Fibroblast of lung (primary cell): ENCODE measurements around the gene VGLL4.
A peak's percentile ranks its signal among the peaks of the same experiment; 100 is the strongest.

Experiments
- EZH2 ChIP-seq: IDR thresholded peaks from 2 replicates; pipeline ENCODE4 v1.5.1; 2012; ENCODE audit warnings: low read length, control low read depth, mild to moderate bottlenecking; ENCODE audit errors: missing control alignments
- TF ChIP-seq, protein P1 (sequence below), 2 donors: IDR thresholded peaks in 1 of 2; conservative IDR thresholded peaks in 1 of 2; 1 replicate in 1 of 2; 2 replicates in 1 of 2; pipeline ENCODE4 v1.5.1; 2011 to 2012; ENCODE audit warnings: low read length in 2 of 2, control low read depth in 1 of 2, inconsistent platforms in 1 of 2, low read depth in 1 of 2, mild to moderate bottlenecking in 1 of 2

DNA sequence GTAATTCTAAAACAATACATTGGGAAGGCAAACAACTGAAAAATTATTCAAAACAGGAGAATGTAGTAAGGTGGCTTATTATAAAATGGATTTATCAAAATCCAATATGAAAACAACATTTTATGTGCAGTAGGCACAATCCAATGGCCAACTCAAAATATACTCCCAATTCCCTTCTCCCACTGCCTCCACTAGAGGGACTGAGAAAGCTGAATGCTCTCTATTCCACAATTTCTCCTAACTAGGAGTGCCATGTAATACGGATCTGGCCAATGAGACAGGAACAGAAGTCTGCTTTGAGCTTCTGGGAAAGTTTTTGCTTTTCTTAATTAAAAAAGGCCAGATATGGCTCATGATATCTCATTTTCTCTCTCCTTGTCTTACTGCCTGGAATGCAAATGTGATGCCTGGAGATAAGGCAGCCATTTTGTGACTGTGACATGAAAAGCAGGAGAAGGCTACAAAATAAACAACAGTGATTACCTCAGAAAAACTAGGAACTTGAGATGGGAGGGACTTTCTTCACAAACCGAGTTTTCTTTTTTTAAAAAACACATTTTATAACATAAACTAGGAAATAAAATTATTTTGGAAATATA, 18.8 kb upstream of the VGLL4 start:
- TF ChIP-seq, protein P1, sequence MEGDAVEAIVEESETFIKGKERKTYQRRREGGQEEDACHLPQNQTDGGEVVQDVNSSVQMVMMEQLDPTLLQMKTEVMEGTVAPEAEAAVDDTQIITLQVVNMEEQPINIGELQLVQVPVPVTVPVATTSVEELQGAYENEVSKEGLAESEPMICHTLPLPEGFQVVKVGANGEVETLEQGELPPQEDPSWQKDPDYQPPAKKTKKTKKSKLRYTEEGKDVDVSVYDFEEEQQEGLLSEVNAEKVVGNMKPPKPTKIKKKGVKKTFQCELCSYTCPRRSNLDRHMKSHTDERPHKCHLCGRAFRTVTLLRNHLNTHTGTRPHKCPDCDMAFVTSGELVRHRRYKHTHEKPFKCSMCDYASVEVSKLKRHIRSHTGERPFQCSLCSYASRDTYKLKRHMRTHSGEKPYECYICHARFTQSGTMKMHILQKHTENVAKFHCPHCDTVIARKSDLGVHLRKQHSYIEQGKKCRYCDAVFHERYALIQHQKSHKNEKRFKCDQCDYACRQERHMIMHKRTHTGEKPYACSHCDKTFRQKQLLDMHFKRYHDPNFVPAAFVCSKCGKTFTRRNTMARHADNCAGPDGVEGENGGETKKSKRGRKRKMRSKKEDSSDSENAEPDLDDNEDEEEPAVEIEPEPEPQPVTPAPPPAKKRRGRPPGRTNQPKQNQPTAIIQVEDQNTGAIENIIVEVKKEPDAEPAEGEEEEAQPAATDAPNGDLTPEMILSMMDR (conservative IDR thresholded peaks at IDR 0.05 in 1 of 2, IDR thresholded peaks at IDR 0.05 in 1 of 2; ENCODE audit: low read depth in 1 of 2, low read length in 2 of 2) = peak; percentile 33 to 45
- no peak for TF ChIP-seq EZH2
